Ecto neural progenitor cell (in vitro differentiated cells): ENCODE data around the gene NME3.

ENCODE experiments used
- DNase-seq: peaks from one replicate; pipeline ENCODE4 v3.0.0-alpha.2; 2018; ENCODE audit warnings: low spot score

NME3 gene

GRCh38 chr16:1780677-1781072, 9.3 kb upstream of the NME3 start:
- DNase-seq = no peak

- no peak for DNase-seq
Measured at GRCh38 chr16:1779741-1780676, 8.7 kb upstream of the NME3 start.

- DNase-seq = no peak
Measured at GRCh38 chr16:1779234-1779701, 7.9 kb upstream of the NME3 start.

- DNase-seq = no peak
Measured at GRCh38 chr16:1778200-1779179, 7.1 kb upstream of the NME3 start.

GRCh38 chr16:1777375-1778199, 6.2 kb upstream of the NME3 start:
- no peak for DNase-seq

GRCh38 chr16:1776991-1777374, 5.6 kb upstream of the NME3 start:
- no peak for DNase-seq

GRCh38 chr16:1776672-1776955, 5.3 kb upstream of the NME3 start:
- no peak for DNase-seq

- no peak for DNase-seq
Measured at GRCh38 chr16:1775846-1776671, 4.7 kb upstream of the NME3 start.

GRCh38 chr16:1775006-1775845, 3.9 kb upstream of the NME3 start:
- no peak for DNase-seq

GRCh38 chr16:1774448-1774780, 3.1 kb upstream of the NME3 start:
- no peak for DNase-seq

- DNase-seq = no peak
Measured at GRCh38 chr16:1773703-1774447, 2.5 kb upstream of the NME3 start.

- DNase-seq = peak; percentile 93
Measured at GRCh38 chr16:1772908-1773702, 1.8 kb upstream of the NME3 start, which contains the start of gene MRPS34. MRPS34 (minus strand) TSS chr16:1773134; CDS start chr16:1773119, 15 bp downstream.

- DNase-seq = no peak
Measured at GRCh38 chr16:1772362-1772907, 1.1 kb upstream of the NME3 start, which contains the start of gene EME2. EME2 (plus strand) TSS chr16:1772810; CDS start chr16:1773228, 418 bp downstream.

GRCh38 chr16:1771864-1772361, 570 bp upstream of the NME3 start:
- no peak for DNase-seq

- no peak for DNase-seq
Measured at GRCh38 chr16:1770328-1771187, 785 bp downstream of the NME3 start.

- DNase-seq = no peak
Measured at GRCh38 chr16:1769402-1770300, 1.7 kb downstream of the NME3 start.
